Measurements from ENCODE around the gene ANKS1B.
A peak's percentile ranks its signal among the peaks of the same experiment; 100 is the strongest.

Gene ANKS1B

DNA sequence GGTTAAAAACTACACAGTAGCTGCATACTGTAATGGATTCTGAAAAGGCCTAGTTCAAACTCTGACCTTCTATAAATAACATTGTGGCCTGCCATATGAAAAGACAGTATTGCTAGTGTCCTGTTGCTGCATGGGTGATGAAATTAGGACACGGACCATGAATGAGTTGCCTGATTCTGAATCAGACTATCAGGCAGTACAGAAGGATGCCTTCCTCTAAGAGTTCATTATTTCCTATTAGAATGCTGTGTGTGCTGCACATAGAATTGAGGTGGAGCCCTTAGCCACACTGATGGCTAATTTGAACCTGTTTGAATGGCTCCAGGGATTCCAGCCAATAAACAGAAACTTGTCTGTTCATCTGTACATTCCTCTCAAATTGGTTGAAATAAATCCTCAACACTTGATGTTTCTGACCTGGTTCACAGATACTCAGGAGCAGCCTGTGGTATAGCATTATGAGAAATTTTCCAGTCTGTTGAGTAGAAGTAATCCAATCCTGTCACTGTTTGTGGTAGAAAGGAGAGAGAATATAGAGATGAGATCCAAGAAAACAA, 856.4 kb downstream of the ANKS1B start:
- no peak for DNase-seq (ENCODE audit: low read depth)

DNA sequence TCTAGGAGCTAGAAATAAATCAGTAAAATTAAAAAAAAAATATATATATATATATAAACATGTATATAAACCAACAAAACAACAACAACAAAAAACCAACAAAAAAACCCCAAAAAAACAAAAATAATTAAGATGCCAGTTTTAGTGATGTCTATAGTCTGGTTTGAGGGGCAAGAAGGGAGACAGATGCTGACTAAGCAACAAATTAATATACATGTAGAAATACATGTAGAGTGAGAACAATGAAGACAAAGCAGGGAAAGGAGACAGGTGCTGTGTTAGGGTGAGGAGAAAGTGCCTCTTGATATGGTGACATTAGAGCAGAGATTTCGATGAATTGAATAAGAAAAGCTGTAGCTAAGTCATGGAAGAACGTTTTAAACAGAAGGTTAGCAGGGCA, 861.8 kb downstream of the ANKS1B start:
- DNase-seq (ENCODE audit: low read depth) = no peak

DNA sequence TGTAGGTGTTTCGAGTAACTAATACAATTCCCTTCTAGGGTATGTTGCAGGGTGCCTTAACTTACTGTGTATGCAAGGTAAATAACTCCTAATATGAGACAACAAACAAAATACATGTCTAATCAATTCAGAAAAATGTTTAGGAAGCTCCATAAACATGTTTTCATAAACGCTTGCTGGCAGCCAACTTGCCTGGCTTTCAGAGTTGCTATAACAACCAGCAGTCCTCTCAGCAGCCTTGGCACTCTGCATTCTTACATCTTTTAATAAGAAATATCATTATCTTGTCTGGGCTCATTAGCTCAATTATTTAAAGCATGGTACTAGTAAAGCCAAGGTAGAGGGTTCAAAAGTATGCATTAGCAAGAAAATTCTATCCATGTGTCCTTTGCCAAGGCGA, 862.2 kb downstream of the ANKS1B start:
- DNase-seq (ENCODE audit: low read depth) = no peak

DNA sequence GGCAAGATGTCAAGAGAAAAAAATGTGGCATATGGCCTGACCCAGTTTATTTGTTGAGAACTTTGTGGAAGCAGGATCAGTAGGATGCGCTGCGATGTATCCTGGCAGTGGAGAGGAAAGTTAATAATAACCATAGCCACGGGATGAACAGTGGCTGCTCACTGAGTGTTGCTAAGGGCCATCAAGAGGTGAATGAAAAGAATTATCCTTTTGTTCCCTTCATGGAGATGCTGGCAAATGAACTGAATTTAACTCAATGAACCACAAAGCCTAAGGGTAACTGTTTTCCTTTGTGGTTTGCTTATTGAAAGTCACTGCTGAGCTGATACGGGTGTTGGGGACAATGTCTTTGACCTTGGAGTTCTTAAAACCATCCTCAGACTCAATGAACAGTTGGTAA, 863.2 kb downstream of the ANKS1B start:
- no peak for DNase-seq (ENCODE audit: low read depth)

DNA sequence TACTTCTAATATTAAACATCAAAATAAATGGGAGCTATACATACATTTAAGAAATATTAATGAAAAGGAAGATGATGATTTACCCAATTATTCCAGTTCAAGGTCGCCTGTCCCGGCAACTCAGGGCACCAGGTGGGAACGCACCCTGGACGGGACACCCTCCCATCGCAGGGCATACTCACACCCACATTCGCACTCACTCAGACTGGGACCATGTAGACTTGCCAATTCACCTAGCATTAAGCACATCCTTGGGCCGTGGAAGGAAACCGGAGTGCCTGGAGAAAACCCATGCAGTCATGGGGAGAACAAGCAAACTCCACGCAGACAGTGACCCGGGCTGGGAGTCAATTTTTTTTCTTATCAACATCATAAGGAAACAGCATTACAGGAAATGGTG, 864.8 kb downstream of the ANKS1B start:
- no peak for DNase-seq (ENCODE audit: low read depth)

DNA sequence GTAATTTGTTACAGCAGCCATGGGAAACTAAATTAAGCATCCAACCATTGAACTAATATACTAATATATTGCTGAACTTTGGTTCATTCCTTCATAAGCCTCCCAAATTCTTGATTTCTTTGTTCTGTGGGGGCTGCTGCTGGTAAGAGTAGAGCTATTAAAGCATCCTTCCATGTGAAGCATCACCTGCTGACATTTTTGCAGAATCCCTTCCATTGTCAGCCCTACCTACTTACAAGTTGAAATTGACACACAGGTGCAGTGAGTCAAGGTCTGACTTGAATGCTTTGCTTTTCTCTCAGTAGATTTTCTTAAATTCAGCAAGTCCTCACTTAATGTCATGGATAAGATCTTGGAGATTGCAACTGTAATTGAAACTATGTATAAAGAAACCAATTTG, 865.3 kb downstream of the ANKS1B start:
- no peak for DNase-seq (ENCODE audit: low read depth)

DNA sequence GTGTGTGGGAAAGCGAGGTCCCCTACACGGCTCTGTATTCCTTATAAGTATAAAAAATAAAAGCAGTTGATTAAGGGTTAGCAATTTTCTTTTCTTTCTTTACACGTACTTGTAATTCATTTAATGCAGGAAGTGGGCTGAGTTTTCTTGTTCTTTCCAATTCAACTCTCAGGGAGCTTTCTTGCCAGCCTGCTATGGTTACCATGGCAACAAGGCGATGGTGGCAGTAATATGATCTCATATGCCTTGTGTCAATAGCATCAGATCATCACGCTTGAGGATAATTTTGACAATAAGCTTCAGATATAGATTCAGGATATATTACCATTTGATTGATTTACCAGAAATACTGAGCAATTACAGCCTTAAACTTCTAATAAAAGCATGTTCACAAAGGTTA, 873.1 kb downstream of the ANKS1B start:
- DNase-seq (ENCODE audit: low read depth) = no peak

DNA sequence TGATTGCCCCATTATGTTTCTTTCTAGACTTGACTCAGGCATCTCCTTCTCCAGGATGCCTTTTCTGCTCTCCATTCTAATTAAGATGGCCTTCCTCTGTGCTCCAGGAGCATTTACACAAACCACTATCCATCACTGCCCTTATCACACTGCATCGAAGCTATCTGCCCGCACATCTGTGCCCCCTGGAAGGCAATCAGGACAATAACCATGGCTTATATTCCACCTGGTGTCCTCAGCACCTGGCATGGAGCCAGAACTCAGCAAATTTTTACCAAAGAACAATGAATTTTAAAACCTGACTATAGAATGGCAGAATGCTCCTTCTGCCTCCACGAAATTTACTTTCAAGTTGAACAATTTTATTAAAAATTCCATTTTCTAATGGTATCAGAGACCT, 873.9 kb downstream of the ANKS1B start:
- DNase-seq (ENCODE audit: low read depth) = no peak

DNA sequence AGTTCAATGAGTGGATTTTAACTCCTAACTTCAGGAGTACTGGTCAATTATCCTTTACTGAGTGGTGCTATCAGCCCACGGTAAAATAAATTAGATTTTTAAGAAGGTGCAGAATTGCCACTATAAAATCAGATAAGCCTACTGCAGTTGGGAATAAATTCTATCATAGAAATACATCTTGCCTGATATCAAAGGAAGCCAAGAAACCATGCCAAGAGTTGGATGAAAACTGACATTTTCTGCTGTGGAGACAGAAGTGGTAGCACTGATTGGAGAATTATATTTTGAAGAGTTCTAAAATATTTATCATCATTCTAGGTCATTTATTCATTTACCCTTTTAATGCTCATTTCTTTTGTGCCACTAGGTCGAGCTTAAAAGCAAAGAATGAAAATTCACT, 874.5 kb downstream of the ANKS1B start:
- no peak for DNase-seq (ENCODE audit: low read depth)

DNA sequence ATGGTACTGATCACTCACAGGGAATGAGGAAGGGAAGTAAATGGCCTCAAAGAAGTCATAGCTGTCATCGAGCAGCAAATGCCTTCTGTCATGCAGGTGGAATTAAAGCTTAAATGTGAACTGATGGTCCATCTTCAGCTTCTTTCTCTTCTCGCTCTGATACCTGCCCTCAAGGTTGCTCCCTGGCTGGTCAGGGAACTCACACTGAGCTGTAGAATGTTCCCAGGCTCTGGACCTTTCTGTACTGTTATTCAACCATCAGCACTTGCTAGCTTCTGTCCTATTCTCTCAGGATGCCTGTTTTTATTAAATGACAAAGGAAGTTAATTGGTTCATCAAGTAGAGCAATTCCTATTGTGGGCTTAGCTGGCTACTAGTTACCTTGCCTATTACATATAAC, 875.8 kb downstream of the ANKS1B start:
- DNase-seq (ENCODE audit: low read depth) = no peak

DNA sequence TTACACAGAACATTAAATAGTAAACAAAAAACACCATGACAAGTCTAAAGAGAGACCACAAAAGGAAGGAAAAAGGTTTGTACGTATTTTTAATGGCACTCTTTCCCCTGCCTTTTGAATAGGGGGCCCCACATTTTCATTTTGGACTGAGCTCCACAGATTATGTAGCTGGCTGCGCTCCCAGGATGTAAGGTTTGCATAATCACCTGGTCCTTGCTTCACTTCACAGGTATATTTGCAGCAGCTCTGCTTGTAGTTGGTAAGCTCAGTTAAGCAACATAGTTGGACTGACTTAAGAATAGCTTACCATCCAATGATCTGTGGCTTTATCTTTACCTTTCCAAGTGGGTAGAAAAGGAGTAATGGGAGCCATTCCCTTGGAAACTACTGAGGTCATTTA, 885.0 kb downstream of the ANKS1B start:
- no peak for DNase-seq (ENCODE audit: low read depth)

DNA sequence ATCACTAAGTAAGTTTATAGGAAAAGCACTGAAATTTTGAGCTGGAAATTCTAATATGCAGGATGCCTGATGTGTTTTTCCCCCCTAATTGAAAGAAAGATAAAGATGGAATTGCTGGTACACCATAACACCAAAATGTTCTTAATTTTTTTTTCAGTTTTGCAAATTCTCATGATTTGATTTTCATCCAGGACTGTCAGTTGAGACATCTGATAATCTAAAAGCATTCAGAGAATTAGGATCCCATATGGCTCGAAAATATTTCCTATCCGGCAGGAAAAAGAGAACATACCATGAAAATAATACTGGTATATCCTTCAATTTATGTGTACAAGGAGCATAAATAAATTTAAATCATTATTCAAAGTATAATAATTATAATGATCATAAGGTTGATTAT, 887.6 kb downstream of the ANKS1B start:
- no peak for DNase-seq (ENCODE audit: low read depth)

DNA sequence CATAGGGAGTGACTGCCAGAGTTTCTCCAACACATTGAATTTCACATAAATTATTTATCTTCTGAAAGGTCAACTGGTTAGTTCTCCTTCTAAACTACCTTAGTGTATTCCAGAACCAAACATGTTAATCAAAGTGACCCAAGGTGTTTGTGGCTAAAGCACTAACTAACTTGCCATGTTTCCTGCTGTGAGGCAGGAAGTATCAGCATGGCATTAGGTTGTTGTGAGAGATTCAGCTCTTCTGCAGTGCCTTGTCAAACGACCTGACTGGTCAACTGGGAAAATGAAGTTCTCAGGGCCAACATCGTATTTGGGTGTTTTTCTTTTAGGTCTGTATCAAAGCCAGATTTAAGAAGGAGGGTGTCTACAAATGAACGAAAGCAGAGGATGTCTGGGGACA, 891.6 kb downstream of the ANKS1B start:
- DNase-seq (ENCODE audit: low read depth) = no peak

DNA sequence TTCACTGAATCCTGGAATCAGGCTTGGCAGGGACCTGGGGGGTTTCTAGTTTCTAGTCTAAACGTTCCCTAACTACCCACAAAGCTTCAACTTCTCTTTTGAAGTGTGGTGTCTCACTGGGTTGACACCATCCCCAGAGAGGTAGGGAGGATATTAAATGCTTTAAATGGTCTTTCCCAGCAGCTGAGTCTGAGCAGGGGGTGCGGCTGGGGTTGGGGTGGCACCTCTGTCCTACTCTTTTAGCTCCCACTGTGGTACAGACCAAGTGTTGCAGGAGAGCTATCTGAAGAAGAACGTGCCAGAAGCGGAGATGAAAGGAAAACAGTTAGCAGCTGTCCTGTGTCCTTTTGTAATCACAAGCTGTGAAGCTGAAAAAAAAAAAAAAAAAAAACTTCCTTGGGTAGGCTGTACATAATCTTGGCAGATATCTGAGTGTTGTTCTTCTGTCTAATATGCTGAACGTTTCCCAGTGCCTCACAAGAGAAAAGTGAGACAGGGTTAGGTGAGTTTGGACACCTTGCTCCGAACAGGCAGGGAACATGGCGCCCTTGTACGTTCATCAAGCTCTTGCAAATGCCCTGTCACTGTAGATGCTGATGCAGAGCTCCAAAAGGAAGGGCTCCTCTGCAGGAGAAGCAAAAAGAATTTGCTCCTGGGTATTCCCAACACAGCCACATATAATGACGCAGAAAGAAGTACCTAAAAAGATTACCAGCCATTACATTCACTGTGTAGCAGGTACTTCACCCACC, 892.5 kb downstream of the ANKS1B start:
- DNase-seq (ENCODE audit: low read depth) = no peak

DNA sequence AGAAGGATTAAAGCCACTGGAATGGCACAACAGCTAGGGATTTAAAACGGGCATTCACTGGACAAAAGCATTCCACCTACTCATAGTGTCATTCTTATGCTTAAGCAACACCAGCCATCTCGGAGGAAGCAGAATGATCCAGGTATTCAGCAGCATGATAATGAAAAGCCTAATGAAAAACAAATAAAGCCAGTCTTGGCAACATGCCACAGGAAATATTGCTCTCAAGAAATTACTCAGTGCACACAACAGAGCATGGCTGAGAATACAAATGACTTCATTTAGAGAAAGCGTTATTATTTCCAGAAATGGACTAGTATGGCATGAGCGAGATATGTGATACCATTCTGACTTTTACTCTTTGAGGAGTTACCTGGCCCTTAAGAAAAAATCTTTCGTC, 897.5 kb downstream of the ANKS1B start:
- no peak for DNase-seq (ENCODE audit: low read depth)

DNA sequence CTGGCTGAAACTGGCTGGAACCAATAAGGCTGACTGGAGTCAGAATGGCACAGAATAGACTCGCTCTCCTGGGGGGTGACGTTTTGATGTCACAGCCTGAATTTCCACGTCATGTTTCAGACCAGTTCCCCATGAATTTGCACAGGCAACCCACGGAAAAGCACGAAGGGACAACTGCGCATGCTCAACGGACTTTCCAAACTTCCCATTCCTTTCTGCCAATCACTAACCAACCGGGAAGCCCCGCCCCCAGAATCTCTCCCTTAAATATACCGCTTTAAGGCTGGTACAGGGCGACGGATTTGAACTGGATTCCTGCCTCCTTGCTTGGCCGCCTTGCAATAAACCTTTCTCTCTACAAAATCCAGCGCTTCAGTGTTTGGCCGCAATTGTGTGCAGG, 904.9 kb downstream of the ANKS1B start:
- no peak for DNase-seq (ENCODE audit: low read depth)

DNA sequence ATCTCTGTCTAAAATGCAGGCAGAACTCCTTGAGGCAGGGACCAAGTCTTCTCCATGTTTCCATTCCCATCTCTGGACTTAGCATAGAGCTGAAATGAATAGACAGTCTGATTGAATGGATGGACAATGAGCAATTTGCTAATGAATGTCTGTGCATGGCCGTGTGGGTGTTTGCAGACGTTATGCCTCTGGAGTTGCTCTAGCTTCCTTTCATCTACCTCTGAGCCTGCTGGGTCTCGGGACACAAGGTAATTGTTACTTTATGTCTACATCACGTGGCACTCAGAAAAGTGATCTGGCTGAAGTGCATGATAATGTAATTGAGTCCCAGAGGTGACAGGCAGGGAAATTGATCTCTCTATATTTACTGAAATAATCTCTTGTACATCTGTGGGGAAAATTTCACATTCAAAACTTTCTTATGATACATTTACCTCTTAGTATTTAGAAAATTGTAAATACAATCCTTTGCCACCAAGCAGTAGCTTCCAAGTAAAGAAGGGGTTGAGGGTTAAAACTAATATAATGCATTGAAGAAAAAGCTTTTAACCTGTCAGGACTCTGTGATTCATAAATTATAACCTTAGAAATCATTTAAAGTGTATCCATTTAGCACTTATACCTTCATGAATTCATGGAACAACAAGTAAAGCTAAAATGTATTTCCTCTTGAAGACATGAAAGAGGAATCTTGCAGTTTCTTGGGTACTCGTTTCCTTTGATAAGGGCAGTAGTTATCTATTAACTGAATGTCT, 915.6 kb downstream of the ANKS1B start:
- DNase-seq (ENCODE audit: low read depth) = no peak

DNA sequence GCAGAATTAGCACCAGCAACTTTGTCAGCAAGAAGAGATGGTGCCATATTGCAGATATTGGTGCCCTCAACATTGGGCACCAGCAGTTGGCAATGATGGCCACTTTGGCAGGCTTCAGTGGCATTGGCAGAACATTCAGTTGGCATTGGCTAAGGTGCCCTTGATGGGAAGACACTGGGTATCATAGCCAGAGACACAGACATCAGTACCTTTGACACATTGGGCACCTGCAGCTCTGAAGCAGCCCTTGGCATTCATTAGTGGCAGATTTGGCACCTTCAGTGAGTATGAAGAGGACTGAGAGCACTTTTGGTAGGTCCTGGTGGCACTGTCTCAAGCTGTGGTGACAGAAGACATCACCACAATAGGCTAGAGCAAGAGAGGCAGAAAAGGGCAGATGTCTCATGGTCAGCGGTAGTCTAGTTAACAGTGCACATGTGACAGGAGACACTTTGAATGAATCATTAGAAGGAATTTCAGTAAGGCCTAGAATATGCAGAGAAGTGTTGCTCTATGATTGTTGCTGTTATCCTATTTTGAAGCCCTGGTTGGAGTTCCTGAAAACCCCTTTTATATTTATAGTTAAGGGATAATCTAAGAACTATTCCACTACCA, 917.5 kb downstream of the ANKS1B start:
- no peak for DNase-seq (ENCODE audit: low read depth)

DNA sequence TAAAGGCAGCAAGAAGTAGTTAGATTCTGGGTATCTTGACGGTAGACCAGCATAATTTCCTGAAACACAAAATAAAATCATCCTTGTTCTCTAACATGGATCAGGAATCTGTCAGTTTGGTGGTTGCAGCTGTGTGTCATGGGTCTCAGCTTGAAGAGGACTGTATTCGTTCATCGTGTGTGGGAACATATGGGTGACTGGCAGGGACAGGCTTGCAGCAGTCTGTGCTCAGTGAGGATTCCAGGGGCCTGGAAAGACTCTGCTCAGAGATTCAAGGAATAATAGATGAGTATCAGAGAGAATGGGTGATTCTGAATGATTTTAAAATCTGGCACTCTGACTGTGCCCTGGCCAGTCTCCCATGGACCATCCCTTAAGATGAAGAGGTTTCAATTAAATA, 918.0 kb downstream of the ANKS1B start:
- DNase-seq (ENCODE audit: low read depth) = no peak

DNA sequence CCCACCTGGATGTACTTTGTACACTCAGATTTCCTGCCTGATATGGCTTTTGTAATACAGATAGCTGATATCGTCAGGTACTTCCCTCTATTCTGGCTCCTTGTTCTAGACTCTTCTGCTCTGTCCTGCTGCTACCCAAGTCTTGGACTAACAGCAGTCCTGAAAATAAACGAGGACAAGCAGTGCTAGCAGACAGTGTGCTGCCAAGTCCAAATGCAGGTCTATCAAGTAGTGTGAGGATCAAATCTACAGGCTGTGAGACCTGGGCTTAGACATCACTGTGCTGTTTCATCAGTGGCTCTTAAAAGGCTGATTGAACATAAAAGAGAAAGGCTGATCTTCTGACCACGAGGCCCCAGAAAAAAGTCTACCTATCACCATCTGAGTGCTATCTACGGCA, 921.6 kb downstream of the ANKS1B start:
- no peak for DNase-seq (ENCODE audit: low read depth)

DNA sequence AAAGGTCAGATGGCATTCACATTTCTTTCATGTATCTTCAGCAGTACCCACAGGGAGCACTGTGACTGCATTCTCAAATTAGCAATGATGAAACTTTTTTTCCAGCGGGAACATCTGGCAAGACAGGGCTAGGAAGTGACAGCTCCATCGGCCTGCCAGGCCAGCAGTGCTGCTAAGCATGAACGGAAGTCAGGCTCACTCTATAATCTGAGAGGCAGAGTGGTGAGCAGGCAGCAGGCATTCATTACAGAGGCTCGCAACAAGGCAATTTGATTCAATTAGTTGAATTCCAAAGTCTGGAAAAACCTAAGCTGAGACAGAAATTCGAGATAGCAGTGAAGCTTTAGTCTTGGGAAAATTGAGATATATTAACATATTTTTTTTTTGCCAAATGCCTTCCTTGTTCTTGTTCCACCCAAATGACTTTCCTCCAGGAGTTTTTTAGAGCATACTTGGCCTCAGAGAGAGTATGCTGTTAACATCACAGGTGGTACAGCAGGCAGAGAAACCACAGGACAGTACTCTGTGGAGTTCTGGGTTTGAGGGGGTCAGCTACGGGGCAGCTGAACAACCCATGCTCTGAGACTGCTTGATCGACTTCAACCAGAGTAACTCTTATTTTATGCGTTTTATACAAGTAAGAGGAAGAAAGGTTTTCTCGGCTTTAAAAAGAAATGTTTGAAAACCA, 924.8 kb downstream of the ANKS1B start:
- peak; percentile 15 for DNase-seq (ENCODE audit: low read depth)

DNA sequence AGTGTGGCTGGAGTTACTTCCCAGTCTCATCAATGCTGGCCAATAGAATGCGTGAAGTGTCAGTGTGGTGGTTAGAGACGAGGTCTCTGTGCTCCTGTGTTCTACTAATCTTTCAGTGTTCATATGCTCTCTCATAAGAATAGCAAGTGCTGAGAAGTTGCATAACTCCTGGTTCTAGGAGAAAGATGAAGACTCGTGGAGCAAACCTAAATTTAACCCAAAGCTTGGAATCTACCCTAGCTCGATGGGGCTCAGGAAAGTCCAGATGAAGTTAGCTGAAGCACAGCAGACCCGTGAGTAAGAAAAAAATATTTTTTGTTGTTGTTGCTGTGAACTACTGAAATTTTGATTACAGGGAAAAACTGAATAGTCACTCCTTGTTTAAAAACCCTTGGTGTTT, 927.1 kb downstream of the ANKS1B start:
- DNase-seq (ENCODE audit: low read depth) = no peak

DNA sequence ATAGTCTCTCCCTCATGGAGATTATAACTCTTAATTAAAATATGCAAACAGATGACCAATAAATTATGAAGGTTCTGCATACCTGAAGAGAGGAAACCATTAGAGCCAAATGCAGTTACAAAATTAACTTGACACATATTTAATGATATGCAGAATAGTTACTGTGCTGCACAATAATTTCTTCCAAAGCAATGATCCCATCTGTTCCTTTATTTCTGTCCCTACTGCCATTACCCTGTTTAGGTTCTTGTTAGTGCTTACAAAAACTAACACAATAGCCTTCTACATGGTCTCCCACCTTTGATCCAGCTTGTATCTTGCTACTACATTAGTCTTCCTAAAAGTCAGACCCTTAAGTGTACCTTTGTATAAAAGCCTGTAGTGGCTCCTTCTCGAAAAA, 928.5 kb downstream of the ANKS1B start:
- no peak for DNase-seq (ENCODE audit: low read depth)
